Body of pancreas (tissue), 4 donors: ENCODE measurements around the gene CAPN2.

Experiments
- CTCF ChIP-seq, 7 experiments: fragments of 450-650 bp in 4 of 7; fragments of 200-600 bp in 3 of 7; sonication (generic) in 3 of 7; IDR thresholded peaks; one replicate each; pipeline ENCODE4 v1.5.1; 2016 to 2019; ENCODE audit warnings: antibody characterized with exemption in 7 of 7
- POLR2A ChIP-seq, 3 donors: fragments of 450-650 bp; IDR thresholded peaks; one replicate each; pipeline ENCODE4 v1.6.1; 2016; ENCODE audit warnings: antibody characterized with exemption in 3 of 3, mild to moderate bottlenecking in 2 of 3

GRCh38 chr1:223723351-223723904, 11.1 kb downstream of the CAPN2 start:
- TF ChIP-seq POLR2A (IDR thresholded peaks at IDR 0.05), result no peak
- no peak for TF ChIP-seq CTCF (IDR thresholded peaks at IDR 0.05)
